HepG2 (cell line): ENCODE measurements around the gene PPP6R2. TPM values are rescaled to one million over a fixed set of nuclear protein-coding genes. Genes with fewer than 3 reads are reported as not detected.
A peak's percentile ranks its signal among the peaks of the same experiment; 100 is the strongest.

Experiments used
- ATAC-seq: fragments of 200-7000 bp; cut with Tn5 transposase; 3 replicates; pipeline ENCODE4 v1.9.1; 2020; ENCODE audit warnings: mild to moderate bottlenecking, moderate library complexity
- BruUV-seq: library from RNA; stranded (reverse); fragments of 400-500 nt; replicated peaks from 2 replicates; lab custom pipeline; 2021; lab: Mats Ljungman, UMichigan
- CTCF ChIA-PET: fragments of 300-600 bp; formaldehyde crosslinking; extraction: SDS; loops from one replicate; lab custom pipeline; 2021; ENCODE audit warnings: low total read pairs, inconsistent platforms, low intra/inter-chr PET ratio; lab: Yijun Ruan, JAX
- POLR2A ChIA-PET: fragments of 350-600 bp; sonication (Branson Sonifier 250); formaldehyde crosslinking; loops from one replicate; lab custom pipeline; 2020; ENCODE audit warnings: antibody characterized with exemption, inconsistent platforms; lab: Yijun Ruan, JAX
- DNase-seq: peaks from one replicate; pipeline ENCODE4 v3.0.0-alpha.2; 2015; ENCODE audit warnings: low spot score
- FAIRE-seq: peaks from 3 replicates; lab custom pipeline; 2011; peaks lifted over from hg19 to GRCh38; lab: Jason Lieb, UNC
- H2AFZ ChIP-seq: one replicate; pipeline ENCODE4 v1.6.1; 2011; ENCODE audit warnings: low read length, inconsistent platforms
- H3K27ac ChIP-seq: fragments of 300-600 bp; 3 replicates; pipeline ENCODE4 v1.8.0; 2011; ENCODE audit warnings: mixed run types, mild to moderate bottlenecking, mixed read lengths, low read length, inconsistent platforms; ENCODE audit not compliant: insufficient read depth; ENCODE audit errors: extremely low read length
- H3K27me3 ChIP-seq, 2 experiments: fragments of 200-600 bp in 1 of 2; 2 replicates in 1 of 2; 3 replicates in 1 of 2; pipeline versions ENCODE4 v1.6.0 to v1.8.0; 2011; ENCODE audit warnings: low read length in 2 of 2, mild to moderate bottlenecking in 2 of 2, moderate library complexity in 2 of 2, inconsistent platforms in 1 of 2; ENCODE audit not compliant: insufficient read depth in 2 of 2, control insufficient read depth in 1 of 2
- H3K36me3 ChIP-seq, 2 experiments: fragments of 200-600 bp in 1 of 2; replicated peaks in 1 of 2; 2 replicates in 1 of 2; 3 replicates in 1 of 2; pipeline versions ENCODE4 v1.5.1 to v1.8.0; 2011; ENCODE audit warnings: low read length in 2 of 2, inconsistent platforms in 1 of 2; ENCODE audit not compliant: insufficient read depth in 2 of 2, control insufficient read depth in 1 of 2
- H3K4me1 ChIP-seq: 2 replicates; pipeline ENCODE4 v1.5.1; 2012; ENCODE audit warnings: low read length, inconsistent platforms; ENCODE audit not compliant: insufficient read depth
- H3K4me2 ChIP-seq: 2 replicates; pipeline ENCODE4 v1.6.0; 2011; ENCODE audit warnings: low read depth, low read length, inconsistent platforms
- H3K4me3 ChIP-seq, 3 experiments: fragments of 200-600 bp in 1 of 3; sonication (generic), shearing (Covaris generic) in 1 of 3; replicated peaks in 1 of 3; 2 replicates each; pipeline ENCODE4 v1.5.1; 2011 to 2016; ENCODE audit warnings: low read length in 3 of 3, inconsistent platforms in 2 of 3, low read depth in 2 of 3, mild to moderate bottlenecking in 2 of 3, control low read depth in 1 of 3, mixed read lengths in 1 of 3; ENCODE audit not compliant: insufficient read depth in 1 of 3
- H3K79me2 ChIP-seq: one replicate; pipeline ENCODE4 v1.6.1; 2011; ENCODE audit warnings: low read length, inconsistent platforms; ENCODE audit not compliant: insufficient read depth
- H3K9ac ChIP-seq: 2 replicates; pipeline ENCODE4 v1.6.0; 2011; ENCODE audit warnings: mild to moderate bottlenecking, low read depth, low read length, inconsistent platforms; ENCODE audit not compliant: insufficient read depth
- H3K9me3 ChIP-seq: 2 replicates; pipeline ENCODE4 v1.5.1; 2012; ENCODE audit warnings: mild to moderate bottlenecking, low read length
- H4K20me1 ChIP-seq: 2 replicates; pipeline ENCODE4 v1.6.0; 2011; ENCODE audit warnings: inconsistent platforms, mild to moderate bottlenecking, low read length, moderate library complexity; ENCODE audit not compliant: insufficient read depth
- ATRX ChIP-seq: sonication (generic); formaldehyde crosslinking; IDR thresholded peaks from 2 replicates; pipeline ENCODE4 v1.4.0; 2020; ENCODE audit warnings: missing genetic modification reagents, borderline replicate concordance
- HNRNPL ChIP-seq: fragments of 200-400 bp; formaldehyde crosslinking; IDR thresholded peaks from 2 replicates; pipeline ENCODE4 v1.6.1; 2017; ENCODE audit warnings: mild to moderate bottlenecking, low read depth, low read length
- KDM2A ChIP-seq: sonication (generic); formaldehyde crosslinking; IDR thresholded peaks from 2 replicates; pipeline ENCODE4 v1.4.0; 2020; ENCODE audit warnings: low read depth, missing genetic modification reagents, borderline replicate concordance
- TBX3 ChIP-seq: fragments of 450-650 bp; IDR thresholded peaks from 2 replicates; pipeline ENCODE4 v1.6.1; 2017; ENCODE audit warnings: antibody characterized with exemption, mild to moderate bottlenecking, inconsistent platforms, borderline replicate concordance
- WGBS: methylation state at CpG from one replicate; pipeline ENCODE4 v1.1.6; 2017; ENCODE audit warnings: low lambda C conversion rate; 5-methylcytosine and 5-hydroxymethylcytosine counted together
- in situ Hi-C: cut with HindIII; loops from 2 replicates; pipeline ENCODE4 v1.10.0; 2017; ENCODE audit warnings: low pct_unique_long_range_greater_than_20kb; ENCODE audit not compliant: extremely low pct_ligation_motif_present
- intact Hi-C: fragments of 100-400 bp; cut with micrococcal nuclease; formaldehyde crosslinking; loops from one replicate; pipeline ENCODE4 v1.10.0; 2022; ENCODE audit not compliant: unreplicated experiment
- polyA plus RNA-seq, 8 experiments: library from polyadenylated mRNA; depleted of rRNA in 3 of 8; stranded (reverse) in 7 of 8; unstranded in 1 of 8; fragments of >200 nt; fragmentation: Illumina TruSeq in 4 of 8; extraction: Trizol in 4 of 8; gene quantifications; 2 replicates each; pipeline versions ENCODE4 v1.2.1 to v1.2.3, GENCODE V29; 2011 to 2016; ENCODE audit warnings: low read depth in 4 of 8, missing spikeins in 1 of 8, mixed read lengths in 1 of 8; ENCODE audit not compliant: insufficient read depth in 1 of 8
- total RNA-seq, 5 experiments: library from RNA; depleted of rRNA; stranded (reverse); fragments of >200 nt; fragmentation: Illumina TruSeq; extraction: Trizol; gene quantifications; 2 replicates each; pipeline ENCODE4 v1.2.3, GENCODE V29; 2016; ENCODE audit warnings: low read depth in 1 of 5
- TF ChIP-seq, protein P1 (sequence below): sonication (generic); formaldehyde crosslinking; IDR thresholded peaks from 2 replicates; pipeline ENCODE4 v1.9.0; 2021; ENCODE audit warnings: mild to moderate bottlenecking, missing genetic modification reagents

The PPP6R2 gene
- total and polyA plus RNA-seq, 2 of the 13 experiments (the other 11 are each of a cell fraction or from before 2014, with no cell fraction given): 55.0 to 102 TPM

DNA sequence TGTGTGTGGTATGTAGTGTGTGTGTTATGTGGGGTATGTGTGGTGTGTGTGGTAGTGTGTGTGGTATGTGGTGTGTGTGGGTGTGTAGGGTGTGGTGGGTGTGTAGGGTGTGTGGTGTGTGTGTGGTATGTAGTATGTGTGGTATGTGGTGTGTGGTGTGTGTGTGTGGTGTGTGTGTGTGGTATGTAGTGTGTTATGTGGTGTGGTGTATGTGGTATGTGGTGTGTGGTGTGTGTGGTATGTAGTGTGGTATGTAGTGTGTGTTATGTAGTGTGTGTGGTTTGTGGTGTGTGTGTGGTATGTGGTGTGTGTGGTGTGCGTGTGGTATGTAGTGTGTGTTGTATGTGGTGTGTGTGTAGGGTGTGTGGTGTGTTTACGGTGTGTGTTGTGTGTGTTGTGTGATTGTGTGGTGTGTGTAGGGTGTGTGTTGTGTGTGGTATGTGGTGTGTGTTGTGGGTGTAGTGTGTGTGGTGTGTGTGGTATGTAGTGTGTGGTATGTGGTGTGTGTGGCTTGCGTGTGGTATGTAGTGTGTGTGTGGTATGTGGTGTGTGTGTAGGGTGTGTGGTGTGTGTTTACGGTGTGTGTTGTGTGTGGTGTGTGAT, 4.2 kb upstream of the PPP6R2 start:
- no peak overlapping the region for H3K27ac ChIP-seq
- no peak for DNase-seq
- no peak overlapping the region for H3K4me2 ChIP-seq
- no peak overlapping the region for H3K9ac ChIP-seq
- no peak for FAIRE-seq
- 97% methylated on average over 4 of the region's 4 CpGs for WGBS
- POLR2A ChIA-PET: no interaction called here
- TF ChIP-seq, protein P1, sequence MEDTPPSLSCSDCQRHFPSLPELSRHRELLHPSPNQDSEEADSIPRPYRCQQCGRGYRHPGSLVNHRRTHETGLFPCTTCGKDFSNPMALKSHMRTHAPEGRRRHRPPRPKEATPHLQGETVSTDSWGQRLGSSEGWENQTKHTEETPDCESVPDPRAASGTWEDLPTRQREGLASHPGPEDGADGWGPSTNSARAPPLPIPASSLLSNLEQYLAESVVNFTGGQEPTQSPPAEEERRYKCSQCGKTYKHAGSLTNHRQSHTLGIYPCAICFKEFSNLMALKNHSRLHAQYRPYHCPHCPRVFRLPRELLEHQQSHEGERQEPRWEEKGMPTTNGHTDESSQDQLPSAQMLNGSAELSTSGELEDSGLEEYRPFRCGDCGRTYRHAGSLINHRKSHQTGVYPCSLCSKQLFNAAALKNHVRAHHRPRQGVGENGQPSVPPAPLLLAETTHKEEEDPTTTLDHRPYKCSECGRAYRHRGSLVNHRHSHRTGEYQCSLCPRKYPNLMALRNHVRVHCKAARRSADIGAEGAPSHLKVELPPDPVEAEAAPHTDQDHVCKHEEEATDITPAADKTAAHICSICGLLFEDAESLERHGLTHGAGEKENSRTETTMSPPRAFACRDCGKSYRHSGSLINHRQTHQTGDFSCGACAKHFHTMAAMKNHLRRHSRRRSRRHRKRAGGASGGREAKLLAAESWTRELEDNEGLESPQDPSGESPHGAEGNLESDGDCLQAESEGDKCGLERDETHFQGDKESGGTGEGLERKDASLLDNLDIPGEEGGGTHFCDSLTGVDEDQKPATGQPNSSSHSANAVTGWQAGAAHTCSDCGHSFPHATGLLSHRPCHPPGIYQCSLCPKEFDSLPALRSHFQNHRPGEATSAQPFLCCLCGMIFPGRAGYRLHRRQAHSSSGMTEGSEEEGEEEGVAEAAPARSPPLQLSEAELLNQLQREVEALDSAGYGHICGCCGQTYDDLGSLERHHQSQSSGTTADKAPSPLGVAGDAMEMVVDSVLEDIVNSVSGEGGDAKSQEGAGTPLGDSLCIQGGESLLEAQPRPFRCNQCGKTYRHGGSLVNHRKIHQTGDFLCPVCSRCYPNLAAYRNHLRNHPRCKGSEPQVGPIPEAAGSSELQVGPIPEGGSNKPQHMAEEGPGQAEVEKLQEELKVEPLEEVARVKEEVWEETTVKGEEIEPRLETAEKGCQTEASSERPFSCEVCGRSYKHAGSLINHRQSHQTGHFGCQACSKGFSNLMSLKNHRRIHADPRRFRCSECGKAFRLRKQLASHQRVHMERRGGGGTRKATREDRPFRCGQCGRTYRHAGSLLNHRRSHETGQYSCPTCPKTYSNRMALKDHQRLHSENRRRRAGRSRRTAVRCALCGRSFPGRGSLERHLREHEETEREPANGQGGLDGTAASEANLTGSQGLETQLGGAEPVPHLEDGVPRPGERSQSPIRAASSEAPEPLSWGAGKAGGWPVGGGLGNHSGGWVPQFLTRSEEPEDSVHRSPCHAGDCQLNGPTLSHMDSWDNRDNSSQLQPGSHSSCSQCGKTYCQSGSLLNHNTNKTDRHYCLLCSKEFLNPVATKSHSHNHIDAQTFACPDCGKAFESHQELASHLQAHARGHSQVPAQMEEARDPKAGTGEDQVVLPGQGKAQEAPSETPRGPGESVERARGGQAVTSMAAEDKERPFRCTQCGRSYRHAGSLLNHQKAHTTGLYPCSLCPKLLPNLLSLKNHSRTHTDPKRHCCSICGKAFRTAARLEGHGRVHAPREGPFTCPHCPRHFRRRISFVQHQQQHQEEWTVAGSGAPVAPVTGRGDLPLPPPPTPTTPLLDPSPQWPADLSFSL (CRISPR knock-in tag): peak; percentile 82
- TF ChIP-seq KDM2A (CRISPR knock-in tag) (no peak), ATRX (CRISPR knock-in tag) (no peak), HNRNPL (0 out of 2 replicates have a peak, but pooled peaks have one; percentile 18), TBX3 (no peak)
- no peak for ATAC-seq
- peaks cover 34% of the 10 kb centered on the region for H3K4me1 ChIP-seq
- H3K36me3 ChIP-seq: no peaks in the 10 kb centered on the region
- intact Hi-C loops (no loop called here), in situ Hi-C loops (no loop called here)
- no peak overlapping the region for H2AFZ ChIP-seq
- no peak overlapping the region for H3K4me3 ChIP-seq
- 0 out of 2 replicates have a peak, but pooled peaks cover 4% of the 10 kb centered on the region for H4K20me1 ChIP-seq
- no TSS peak for BruUV-seq
- CTCF ChIA-PET: no interaction called here
- H3K9me3 ChIP-seq: no peaks in the 10 kb centered on the region
- H3K27me3 ChIP-seq: no peaks in the 10 kb centered on the region
- H3K79me2 ChIP-seq: peaks cover 2% of the 10 kb centered on the region
